HuH-7.5 (cell line): ENCODE results near the gene SLC25A42.
"Not testable (repeated sequence)": the region's sequence is repeated elsewhere in the genome, so short reads cannot be mapped to it uniquely, and the experiment has no call there.

Source experiments
- DNase-seq: peaks from one replicate; pipeline ENCODE4 v3.0.0; 2011; ENCODE audit warnings: low spot score

The SLC25A42 gene, protein sequence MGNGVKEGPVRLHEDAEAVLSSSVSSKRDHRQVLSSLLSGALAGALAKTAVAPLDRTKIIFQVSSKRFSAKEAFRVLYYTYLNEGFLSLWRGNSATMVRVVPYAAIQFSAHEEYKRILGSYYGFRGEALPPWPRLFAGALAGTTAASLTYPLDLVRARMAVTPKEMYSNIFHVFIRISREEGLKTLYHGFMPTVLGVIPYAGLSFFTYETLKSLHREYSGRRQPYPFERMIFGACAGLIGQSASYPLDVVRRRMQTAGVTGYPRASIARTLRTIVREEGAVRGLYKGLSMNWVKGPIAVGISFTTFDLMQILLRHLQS

GRCh38 chr19:19063183-19064097, at the start of gene SLC25A42:
Gene SLC25A42, plus strand, starts transcription at chr19:19063994. Its CDS starts 32,131 bp downstream, at chr19:19096125.
- peak; percentile 100 for DNase-seq

DNA sequence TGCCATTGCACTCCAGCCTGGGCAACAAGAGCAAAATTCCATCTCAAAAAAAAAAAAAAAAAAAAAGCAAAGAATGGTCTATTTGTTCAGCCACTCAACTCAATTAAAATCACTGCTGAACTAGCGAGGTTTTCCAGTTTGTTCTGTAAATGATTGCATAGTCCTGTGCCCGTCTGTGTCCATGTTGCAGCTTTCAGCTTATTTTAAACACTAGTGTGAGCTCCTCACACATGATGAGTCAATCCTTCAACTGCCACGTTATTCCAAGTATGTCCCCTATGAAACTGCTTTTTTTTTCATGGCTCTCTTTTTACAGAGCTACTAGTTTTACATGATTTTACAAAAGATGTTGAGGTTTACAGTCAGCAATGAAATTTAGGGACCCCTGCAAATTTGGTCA, 42.7 kb upstream of the SLC25A42 start:
- DNase-seq = no peak

GRCh38 chr19:19022380-19022961, 41.3 kb upstream of the SLC25A42 start:
- no peak for DNase-seq

GRCh38 chr19:19023376-19023775, 40.4 kb upstream of the SLC25A42 start:
- DNase-seq = not testable (repeated sequence)

DNA sequence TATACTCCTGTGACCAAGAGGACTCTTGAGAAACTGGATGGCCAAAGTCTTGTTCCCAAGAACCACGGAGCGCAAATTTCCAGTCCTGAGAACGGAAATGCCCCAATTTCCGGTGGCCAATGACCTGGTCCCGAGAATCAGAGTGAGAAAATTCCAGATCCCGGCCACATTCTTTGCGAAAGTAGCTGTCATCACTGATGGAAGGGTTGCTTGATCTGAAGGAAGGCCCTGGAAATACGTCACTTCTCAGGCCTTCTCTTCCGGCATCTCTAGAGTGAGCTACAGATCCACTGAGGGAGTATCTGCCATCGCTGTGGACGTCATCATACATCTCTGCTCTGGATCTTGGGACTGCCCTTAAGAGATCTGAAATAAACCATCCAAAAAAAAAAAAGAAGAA, 37.9 kb upstream of the SLC25A42 start:
- no peak for DNase-seq

GRCh38 chr19:19026299-19026971, 37.4 kb upstream of the SLC25A42 start:
- DNase-seq = no peak

- DNase-seq = no peak
Measured at GRCh38 chr19:19027228-19027627, 36.6 kb upstream of the SLC25A42 start.

DNA sequence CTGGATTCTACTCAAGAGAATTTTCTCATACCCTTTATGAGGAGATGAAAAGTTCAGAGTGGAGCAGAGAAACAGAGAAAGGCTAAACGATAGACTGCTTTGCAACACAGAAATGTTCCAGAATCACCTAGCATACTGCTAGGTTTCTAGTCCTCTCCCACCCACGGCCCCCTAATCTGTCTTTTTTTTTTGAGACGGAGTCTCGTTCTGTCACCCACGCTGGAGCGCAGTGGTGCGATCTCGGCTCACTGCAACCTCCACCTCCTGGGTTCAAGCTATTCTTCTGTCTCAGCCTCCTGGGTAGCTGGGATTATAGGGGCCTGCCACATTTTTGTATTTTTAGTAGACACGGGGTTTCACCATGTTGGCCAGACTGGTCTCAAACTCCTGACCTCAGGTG, 35.3 kb upstream of the SLC25A42 start:
- no peak for DNase-seq

- DNase-seq = no peak
Measured at GRCh38 chr19:19031891-19032290, 31.9 kb upstream of the SLC25A42 start.

- peak; percentile 69 for DNase-seq
Measured at GRCh38 chr19:19032420-19033175, 31.2 kb upstream of the SLC25A42 start.

GRCh38 chr19:19033176-19033425, 30.7 kb upstream of the SLC25A42 start:
- DNase-seq = no peak

- DNase-seq = peak; percentile 99
Measured at GRCh38 chr19:19033426-19034203, 30.2 kb upstream of the SLC25A42 start, which contains the start of the genes ARMC6 and SUGP2. Gene ARMC6, plus strand, starts transcription at chr19:19033603. Its CDS starts 607 bp downstream, at chr19:19034210. Gene SUGP2, minus strand, starts transcription at chr19:19033517. Its CDS starts 2,446 bp downstream, at chr19:19031071.

- DNase-seq = peak; percentile 96
Measured at GRCh38 chr19:19034204-19034624, 29.6 kb upstream of the SLC25A42 start.

DNA sequence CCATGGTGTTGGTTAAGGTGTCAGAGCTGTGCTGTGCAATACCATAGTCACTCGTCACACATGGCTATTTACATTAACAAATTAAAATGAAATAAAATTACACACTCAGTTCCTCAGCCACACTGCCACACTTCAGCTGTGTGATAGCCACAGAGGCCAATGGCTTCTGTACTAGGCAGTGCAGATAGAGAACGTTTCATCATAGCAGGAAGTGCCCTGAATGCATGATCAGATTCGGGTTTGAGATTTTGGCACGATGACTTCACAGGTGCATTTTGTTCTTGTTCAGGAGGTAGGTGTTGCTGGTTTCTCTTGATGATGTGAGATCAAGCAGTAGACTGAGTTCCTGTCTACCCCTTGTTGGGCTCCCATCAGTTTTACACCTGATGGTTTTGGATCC, 23.9 kb upstream of the SLC25A42 start:
- no peak for DNase-seq

GRCh38 chr19:19040417-19040816, 23.4 kb upstream of the SLC25A42 start:
- peak; percentile 68 for DNase-seq

GRCh38 chr19:19042732-19043280, 21.0 kb upstream of the SLC25A42 start:
- no peak for DNase-seq

DNA sequence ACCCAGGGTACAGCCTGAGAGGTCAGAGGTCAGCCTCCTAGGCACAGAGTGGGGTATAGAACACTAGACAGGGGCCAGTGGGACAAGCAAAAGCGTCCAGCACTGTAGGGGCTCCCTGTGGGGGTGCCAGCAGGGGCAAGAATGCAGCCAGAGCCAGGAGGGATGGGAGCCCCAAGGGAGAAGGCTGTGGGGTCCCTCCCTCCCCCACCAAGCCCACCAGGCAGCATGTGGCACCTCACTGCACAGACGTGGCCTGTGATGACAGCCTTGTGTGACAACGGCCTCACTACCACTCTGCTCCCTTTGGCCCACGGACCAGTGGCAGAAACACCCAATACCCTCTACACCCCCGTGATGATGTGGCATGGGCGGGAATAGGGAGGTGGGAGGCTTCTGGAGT, 20.3 kb upstream of the SLC25A42 start:
- DNase-seq = no peak

- DNase-seq = no peak
Measured at GRCh38 chr19:19043881-19044280, 19.9 kb upstream of the SLC25A42 start.

DNA sequence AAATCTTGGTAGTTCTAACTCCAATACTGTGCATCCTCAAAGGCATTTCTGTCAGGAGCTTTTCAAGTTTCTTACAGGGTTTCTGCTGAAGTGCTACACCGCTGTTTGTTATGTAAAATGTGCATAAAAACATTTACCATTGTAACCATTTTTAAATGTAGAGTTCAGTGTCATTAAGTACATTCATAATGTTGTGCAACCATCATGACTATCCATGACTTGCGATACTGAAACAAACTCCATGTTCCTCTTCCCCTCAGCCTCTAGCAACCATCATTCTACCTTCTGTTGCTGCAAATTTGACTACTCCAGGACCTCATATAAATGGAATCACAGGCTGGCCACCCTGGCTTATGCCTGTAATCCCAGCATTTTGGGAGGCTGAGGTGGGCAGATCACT, 14.4 kb upstream of the SLC25A42 start:
- DNase-seq = no peak

GRCh38 chr19:19050104-19050503, 13.7 kb upstream of the SLC25A42 start:
- no peak for DNase-seq
